Lower leg skin (tissue), 3 donors: ENCODE data around the gene OR56A1.

Experiments
- POLR2A ChIP-seq, 2 donors: fragments of 450-650 bp; IDR thresholded peaks; one replicate each; pipeline ENCODE4 v1.6.1; 2016 to 2017; ENCODE audit warnings: antibody characterized with exemption in 2 of 2, mild to moderate bottlenecking in 1 of 2, moderate library complexity in 1 of 2
- TF ChIP-seq, protein P1 (sequence below), 3 donors: fragments of 450-650 bp; IDR thresholded peaks; one replicate each; pipeline ENCODE4 v1.5.1; 2016; ENCODE audit warnings: antibody characterized with exemption in 3 of 3, mild to moderate bottlenecking in 3 of 3, moderate library complexity in 2 of 3

DNA sequence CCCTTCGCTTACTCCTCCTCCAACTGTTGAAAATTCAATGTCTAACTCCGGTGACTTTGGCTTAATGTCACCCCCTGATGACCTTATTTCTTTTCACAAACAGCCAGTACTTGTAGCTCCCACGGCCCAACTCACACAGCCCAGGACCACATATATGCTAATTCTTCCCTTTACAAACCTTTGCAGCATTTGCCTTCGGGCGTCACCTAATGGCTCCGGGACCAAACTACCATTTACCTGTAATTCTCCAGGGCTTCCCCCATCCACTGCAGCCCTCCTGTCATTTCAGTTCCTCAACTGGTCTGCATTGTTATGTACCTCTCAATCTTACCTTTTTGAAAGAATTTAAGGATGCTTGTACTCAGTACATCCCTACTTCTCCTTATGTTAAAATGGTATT lies 47.2 kb upstream of the OR56A1 start:
- TF ChIP-seq, protein P1, sequence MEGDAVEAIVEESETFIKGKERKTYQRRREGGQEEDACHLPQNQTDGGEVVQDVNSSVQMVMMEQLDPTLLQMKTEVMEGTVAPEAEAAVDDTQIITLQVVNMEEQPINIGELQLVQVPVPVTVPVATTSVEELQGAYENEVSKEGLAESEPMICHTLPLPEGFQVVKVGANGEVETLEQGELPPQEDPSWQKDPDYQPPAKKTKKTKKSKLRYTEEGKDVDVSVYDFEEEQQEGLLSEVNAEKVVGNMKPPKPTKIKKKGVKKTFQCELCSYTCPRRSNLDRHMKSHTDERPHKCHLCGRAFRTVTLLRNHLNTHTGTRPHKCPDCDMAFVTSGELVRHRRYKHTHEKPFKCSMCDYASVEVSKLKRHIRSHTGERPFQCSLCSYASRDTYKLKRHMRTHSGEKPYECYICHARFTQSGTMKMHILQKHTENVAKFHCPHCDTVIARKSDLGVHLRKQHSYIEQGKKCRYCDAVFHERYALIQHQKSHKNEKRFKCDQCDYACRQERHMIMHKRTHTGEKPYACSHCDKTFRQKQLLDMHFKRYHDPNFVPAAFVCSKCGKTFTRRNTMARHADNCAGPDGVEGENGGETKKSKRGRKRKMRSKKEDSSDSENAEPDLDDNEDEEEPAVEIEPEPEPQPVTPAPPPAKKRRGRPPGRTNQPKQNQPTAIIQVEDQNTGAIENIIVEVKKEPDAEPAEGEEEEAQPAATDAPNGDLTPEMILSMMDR (IDR thresholded peaks at IDR 0.05), result no peak
- no peak for TF ChIP-seq POLR2A (IDR thresholded peaks at IDR 0.05)
